GM19452 (cell line): ENCODE measurements around the gene ENAH.
A peak's percentile ranks its signal among the peaks of the same experiment; 100 is the strongest.

Experiments used
- ATAC-seq: cut with Tn5 transposase; IDR thresholded peaks from one replicate; pipeline ENCODE4 v1.9.1; 2021; ENCODE audit not compliant: unreplicated experiment

The ENAH gene

DNA sequence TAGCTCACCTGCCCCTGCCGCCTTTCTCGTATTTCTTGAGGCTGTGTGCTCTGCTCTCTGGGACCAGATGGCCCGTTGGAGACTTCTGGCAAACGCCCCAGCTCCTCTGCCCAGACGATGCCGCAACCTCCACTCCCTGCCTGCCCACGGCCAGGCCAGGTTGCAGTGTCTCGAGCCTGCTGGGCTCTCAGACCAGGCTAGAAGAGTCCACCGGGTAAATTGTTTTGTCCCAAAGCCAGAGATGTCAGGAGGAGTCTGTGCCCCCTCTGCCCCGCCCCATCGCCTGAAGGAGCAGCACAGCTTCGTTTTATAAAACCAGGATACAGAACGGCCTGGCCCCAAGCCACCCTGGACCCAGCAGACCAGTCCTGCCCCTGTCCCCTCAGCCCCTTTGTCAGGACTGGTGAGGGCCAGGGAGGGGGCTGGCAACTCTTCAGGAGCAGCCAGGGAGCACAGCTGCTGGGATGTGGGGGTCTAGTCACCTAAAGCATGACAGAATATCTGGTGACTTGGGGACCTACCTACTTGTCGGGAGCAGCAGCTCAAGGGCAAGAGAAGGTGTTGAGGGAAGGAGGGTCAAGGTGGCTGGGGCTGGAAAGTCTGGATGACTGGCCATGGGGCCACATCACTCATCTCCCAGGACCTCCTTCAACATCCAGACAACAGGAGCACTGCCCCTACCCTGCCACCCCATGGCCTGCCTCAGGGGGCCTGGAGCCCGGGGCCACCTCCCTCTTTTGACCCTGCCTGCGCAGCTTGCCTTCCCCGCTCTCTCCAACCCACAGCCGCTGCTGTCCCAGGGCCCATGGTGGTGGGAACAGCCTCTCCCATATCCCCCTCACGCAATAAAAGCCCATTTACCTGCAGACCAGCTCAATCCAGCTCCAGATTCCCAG lies 191.1 kb downstream of the ENAH start:
- no peak for ATAC-seq

DNA sequence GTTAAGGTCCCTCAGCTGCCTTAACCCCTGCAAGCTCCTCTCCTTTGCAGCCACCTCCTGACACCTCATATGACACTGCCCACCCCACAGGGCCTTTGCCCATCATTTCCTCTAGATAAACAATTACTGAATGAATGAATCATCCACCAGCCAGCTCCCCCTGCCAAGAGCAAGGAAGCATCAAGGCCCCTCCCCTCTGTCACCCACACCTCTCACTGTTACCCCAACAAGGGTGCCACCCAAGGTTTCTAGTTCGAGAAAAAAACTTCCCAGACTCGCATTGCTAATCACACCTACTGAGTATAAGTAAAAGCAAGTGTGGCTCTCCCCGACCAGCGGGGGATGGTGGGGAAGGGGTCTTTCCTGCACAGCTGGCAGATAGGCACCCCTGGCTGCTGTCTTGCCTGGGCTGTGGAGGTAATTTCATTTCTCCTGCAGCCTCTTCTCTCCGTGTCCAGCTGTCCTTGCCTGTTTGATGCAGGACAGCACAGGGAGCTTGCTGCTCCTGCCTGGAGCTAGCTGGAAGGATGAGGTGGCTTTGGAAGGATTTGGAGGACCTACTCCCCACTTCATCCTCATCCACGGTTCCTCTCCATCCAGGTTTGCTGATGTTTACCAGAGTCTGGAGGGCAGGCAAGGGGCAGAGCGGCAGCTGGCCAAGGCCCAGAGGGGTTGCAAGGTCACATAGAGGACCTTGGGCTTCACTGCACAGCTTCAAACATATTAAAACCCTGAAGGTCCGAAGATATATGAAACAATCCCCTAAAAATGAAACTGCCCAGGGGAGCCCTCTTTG lies 192.0 kb downstream of the ENAH start:
- ATAC-seq, result no peak

DNA sequence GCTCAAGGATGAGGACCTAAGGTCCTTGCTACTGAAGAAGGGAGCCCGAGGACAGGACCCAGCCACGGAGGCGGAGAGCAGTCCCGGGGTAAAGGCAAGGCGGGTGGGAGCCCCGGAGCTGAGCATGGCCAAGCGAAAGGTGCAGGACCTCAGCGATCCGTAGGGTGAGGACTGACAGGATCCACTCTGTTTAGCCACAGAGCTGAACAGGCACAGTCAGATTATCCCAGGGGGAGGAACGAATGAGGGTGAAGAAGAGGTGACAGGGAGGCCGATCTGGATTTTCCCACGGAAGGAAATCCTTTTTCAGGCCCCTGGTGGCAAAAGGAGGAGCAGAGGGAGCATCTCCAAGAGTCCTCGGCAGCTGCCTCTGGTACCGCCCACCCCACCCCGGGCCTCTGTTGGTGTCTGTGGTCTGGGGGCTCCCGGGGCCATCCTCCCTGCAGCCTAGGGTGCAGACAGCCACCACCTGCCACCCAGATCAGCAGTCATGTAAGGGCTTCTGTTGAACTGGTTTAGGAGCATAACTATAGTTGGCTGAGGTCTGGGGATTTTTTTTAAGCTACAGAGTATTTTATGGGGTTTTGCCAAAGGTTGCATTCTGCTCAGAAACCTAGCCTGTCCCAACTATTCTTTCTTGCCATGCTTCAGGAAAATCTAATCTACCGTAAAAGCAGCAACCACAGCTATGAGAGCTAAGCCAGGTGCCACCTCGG lies 192.7 kb downstream of the ENAH start:
- no peak for ATAC-seq

DNA sequence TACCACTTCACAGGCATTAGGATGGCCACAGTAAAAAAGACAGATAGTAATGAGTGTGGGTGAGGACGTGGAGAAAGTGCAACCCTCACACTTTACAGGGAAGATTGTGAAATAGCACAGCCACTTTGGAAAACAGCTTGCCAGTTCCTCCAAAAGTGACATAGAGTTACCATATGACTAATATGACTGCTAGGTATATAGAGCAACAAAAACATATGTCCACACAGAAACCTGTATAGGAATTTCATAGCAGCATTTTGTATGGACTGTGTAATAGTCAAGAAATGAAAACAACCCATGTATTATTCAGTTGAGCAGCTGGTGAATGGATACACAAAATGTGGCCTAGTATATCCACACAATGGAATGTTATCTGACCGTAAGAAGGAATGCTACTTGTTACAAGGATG lies 194.7 kb downstream of the ENAH start:
- ATAC-seq, result no peak

DNA sequence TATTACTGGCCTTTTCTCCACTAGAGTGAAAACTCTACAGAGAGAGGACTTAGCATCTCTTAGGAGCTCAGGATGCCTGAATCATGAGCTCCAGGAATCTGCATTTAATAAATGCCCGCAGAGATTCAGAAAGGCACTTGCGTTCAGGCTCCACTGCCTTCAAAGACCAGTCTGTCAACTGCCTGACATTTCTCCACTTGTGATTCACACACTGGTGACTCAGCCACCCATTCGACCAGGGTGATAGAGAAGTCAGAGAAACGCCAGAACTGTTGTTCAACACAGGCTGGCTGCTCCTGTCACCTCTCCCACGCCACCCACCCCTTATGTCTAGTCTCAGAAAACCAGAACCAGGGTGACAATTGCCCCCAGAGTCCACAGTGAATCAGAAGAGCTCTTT lies 198.2 kb downstream of the ENAH start:
- peak; percentile 82 for ATAC-seq

DNA sequence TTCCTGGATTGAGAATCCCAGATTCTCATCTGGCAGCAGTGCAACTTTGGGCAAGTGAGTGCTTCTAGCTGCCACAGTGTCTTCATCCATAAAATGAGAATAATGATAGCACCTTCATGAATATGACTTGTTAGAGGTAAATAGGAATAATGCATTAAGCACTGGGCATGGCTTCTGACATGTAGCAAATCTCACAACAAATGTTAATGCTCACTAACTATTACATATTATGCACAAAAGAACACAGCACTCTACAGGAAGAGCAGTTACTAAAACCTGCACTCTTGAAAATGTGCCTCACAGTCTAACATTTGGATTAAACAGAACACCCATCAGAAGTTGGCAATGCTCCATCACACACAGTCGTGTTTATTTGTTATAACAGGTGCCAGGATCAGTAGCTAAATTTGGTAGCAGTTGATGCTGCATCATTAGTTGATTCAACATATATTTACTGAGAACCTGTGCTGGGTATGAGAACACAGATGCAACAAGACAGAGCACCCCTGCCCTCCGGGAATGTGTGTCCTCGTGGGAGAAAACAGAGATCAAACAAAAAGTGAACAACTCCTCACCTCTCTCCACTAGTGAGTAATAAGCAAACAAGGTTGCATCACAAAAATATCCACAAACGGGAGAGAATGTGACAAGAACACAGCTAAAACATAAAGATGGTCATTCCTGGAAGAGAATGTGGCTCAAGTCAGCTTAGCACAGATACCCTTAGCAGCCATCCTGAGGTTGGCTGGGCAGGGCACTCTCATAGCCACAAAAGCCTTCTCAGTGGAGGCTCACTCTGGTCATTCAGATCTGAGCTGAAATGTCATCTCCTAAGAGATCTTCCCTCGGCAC lies 198.9 kb downstream of the ENAH start:
- peak; percentile 37 for ATAC-seq

DNA sequence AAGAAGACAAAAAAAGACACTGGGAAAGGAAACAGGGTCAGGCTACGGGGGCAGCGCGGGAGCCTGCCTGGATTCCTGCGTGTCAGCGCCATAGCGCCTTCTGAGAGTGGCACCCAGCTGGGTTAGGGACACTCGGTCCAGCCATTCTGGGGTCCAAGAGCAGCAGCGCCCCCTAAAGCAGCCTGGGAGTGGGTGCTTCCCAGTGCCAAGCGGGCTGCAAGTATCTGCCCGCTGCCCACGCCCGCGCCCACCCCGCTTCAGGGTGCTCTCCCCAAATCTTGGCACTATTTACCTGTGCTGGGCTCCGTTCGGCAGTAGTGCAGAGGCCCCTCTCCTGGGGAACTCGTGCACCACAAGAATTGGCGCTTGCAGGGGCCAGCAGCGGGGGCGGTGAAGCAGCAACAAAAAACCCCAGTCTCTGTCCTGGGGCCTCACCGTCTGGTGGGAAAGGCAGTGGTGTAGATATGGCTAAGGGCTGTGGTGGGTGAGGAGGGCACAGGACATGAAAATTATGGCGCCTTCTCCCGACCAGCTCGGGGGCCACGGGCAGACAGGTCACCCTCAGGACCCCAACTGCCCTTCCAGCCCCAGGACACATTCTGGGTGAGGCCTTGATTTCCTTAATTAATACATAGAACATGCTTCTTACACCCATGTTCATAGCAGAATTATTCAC lies 200.9 kb downstream of the ENAH start:
- no peak for ATAC-seq

DNA sequence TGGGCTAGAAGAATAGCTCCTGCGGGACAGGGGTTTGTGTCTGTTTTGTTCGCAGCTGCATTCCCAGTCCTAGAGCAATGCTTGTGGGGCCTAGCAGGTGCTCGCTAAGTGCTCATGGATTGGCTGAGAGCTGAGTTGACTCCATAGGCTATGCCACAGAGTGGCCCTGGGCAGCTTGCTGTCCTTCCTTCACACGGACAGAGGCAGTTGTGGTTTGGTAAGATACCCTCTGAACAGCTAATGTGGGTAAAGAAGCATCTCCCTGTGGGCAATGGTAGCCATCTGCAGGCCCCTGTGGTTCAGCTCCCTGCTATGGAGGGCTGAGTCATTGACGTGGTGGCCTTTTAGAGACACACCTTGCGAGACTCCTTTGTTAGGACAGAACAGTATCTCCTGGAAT lies 201.6 kb downstream of the ENAH start:
- no peak for ATAC-seq

DNA sequence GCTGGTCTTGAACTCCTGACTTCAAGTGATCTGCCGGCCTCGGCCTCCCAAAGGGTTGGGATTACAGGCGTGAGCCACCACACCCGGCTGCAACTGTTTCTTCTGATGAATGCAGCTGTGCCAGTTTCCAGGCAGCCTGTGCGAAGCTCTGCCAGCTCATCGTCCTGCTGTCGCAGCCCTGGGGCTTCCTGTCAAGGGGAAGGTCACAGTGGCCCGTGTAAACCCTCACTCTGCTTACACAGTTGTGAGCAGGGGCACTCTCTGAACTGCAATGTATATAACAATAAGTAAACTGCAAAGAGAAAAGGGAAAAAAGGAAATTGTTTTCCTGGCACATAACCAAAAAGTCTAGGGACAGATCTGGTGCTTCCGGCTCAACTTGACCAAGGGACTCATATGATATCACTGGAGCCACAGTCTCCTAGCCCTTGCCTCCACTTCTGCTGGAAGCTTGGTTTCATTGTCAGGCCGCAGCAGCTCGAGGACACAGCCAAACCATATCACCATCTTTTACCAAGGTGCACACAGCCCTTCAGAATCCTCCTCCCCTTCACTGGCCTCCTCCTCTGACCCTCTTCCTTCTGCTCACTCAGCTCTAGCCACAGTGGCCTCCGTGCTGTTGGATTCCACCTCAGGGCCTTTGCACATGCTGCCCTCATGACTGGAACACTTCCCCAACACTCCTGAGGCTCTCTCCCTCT lies 202.3 kb downstream of the ENAH start:
- ATAC-seq, result no peak

DNA sequence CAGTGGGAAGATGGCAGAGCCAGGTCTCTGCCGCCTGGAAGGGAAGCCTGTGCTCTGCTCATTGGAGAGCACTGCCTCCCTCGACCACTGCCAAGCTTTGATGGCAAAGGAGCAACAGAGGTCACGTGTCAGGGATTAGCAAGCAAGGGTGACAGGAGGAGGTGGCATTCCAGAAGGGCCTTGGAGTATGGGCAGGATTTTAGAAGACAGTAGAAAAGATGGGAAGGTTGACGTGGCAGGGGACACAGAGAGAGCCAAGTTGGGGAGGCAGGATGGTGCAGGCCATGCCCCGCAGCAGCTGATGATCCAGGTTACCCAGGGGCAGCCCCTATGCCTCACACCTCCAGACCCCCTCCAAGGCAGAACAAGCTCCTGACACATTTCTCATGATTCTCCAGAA lies 203.1 kb downstream of the ENAH start:
- ATAC-seq, result no peak

DNA sequence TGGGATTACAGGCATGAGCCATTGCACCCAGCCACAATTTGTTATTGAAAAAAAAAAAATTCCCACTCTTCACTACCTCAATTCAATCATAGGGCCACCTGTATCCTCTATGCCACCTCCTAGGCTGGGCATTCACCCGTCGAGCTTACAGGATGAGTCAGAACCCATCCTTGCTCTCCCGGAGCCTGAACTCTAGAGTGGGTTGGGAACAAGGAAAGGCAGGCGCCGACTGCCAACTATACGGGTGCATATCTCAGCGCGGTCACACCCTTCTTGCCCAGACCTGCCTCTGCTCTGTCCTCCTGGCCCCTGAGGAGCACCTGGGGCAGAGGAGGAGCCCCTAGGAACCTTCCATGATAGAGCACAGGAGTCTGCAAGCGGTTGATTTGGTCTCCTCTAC lies 203.7 kb downstream of the ENAH start:
- ATAC-seq, result no peak

DNA sequence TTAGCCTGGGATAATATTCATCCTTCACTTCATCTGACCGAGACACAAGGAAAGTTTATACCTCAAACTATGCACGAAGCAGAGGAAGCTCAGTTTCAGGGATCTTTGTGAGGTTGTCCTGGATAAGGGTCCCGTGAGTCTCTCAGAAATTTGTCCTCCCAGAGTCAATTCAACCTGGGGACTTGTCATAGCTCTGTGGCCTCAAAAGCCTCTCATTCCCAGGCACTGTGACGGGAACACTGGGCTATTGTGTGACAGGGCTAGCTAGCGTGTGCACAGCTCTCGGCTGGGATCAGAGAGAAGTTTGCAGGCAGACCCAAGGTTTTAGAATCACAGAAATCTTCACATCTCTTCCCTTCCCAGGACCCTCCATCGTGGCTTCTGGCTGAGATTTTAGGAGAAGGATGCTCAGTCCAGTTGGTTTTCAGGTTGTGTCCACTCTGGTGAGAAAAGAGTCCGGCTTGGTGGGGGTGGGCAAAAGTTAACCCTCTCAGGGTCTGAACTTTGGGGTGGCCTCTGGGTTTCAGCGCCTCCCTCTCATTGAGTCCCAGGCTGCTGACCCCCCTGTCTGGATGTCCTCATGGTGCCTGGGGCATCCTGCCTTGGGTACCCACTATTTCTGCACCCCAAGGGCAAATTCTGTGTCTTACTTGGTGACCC lies 204.6 kb downstream of the ENAH start:
- ATAC-seq, result no peak

DNA sequence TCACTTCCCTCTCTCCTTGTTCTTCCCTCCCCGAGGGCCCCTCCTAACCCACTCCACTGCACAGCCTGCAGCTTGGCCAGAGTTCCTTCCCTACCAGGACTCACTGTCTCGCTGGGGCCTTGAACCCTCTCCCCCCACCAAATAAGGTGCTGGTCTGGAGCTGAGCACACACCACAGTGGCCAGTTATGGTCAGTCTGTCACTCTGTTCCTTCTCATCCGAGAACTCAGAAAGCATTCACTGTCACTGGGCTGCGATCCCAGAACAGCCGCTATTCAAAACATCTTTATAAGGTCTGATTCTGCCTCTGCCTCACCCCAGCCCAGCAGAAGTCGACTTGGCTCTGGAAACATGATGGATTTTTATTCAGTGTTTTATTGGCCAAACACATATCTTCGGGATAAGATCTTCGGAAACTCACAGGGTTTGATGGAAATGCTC lies 205.3 kb downstream of the ENAH start:
- ATAC-seq, result no peak

DNA sequence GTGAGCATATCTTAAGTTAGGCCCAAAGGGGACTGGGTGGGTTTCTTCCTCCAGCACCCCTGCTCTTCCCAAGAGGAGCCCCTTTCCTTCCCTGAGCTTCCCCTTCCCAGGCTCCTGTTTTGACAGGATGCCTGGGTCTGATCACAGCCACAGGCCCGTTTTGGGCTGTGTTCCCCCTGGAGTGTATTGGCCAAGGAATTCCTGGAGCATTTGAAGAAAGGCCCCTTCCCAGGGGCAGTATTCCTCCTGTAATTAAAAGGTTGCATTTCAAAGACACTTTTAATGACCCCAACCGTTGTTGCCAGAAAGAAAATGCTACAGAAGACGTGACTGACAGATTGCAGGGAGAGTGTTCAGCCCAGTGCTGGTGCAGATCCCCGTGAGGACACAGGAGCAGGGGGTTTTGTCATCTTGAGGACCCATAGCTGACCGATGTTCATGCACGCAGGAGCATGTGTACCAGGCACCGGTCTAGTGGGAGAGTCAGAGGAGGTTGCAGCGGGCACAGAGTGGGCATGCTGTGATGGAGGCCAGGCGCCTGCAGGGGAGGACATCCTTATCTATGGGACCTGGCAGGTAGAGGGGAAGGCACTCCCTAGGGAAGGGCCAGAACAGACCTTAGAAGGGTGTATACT lies 205.8 kb downstream of the ENAH start:
- ATAC-seq, result no peak

DNA sequence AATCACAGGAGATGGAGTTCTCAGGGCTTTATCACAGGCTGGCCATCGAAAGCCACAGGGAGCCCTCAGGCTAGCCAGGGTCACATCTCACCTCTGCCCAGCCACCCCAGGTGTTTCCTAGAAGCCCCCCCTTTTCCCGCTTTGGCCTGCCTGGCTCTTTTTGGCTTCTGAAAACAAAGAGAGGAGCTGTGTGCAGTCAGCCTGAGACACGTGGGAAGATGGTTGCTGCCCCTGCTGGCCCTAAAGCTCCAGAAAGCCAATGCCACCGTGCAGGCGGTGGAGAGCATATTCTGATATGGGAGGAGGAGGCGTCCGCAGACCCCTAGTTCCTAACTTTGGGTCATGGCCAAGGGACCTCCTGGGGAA lies 206.3 kb downstream of the ENAH start:
- ATAC-seq, result no peak

DNA sequence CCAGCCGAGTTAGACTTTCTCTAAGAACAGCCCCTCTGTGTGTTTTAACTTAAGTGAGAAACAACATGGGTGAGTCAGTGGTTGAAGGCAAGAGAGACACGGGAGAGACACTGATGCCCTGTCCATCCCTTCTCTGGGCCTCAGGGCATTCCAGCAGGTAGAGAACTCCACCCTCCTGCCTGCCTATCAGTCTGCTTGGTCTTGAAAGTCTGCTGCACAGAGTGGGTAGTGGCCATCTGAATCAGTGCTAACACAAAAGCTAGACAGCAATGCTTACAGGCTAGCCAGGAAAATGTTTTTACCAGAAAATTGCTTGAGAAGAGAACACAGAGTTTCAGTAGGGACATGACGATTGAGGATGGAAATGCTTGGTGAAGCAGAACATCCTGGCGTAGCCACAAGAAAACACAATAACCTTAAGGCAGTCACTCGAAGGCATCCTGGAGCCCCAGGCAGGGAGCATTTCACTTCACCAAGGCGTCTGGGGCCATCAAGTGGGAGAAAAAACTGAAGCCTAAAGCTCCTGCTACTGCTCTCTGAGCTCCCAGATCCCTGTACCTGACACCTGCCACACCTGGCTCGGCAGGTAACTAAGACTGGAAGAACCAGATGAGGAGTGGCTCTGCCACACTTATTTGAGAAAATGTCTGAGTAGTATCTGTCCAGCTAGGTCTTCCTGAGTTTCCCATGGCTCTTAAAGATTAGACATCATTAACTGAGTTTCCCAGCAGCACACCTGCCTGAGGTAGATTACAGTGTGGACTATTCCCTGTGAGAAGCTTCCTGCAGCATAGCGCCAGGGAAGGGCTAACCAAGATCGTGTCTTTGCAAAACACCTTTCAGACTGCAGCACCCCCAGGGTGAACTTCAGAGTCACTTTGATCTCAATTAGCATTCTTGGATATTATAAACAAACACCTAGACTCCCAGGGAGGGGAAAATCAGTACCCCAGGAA lies 207.0 kb downstream of the ENAH start:
- ATAC-seq, result no peak

DNA sequence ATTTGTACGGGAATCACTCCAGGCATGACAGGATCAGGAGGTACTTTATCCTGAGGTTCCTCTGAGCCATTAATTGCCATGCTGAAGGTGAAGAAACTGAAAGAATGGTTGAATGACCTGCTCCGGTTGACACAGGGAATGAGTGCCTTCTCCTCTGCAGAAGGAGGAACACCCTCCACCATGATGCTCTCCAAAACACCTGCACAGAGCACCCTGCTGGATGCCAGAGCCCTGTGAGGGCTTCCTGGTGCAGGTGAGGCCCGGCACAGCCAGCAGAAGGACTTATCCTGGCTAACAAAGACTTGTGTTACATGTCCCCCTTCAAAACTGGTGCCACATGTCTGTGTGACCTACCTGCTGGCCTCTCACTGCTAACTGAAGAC lies 210.8 kb downstream of the ENAH start:
- peak; percentile 4 for ATAC-seq
